Osteoblast (primary cell): Measurements from ENCODE around the gene AKR7A2. TPM values are rescaled to one million over a fixed set of nuclear protein-coding genes. Genes with fewer than 3 reads are reported as not detected.
A peak's percentile ranks its signal among the peaks of the same experiment; 100 is the strongest.

Experiments
- DNase-seq: peaks from one replicate; pipeline ENCODE4 v3.0.0; 2011; ENCODE audit warnings: low spot score, mixed read lengths; ENCODE audit not compliant: insufficient read length; ENCODE audit errors: missing footprints
- H2AFZ ChIP-seq: 2 replicates; pipeline ENCODE4 v1.6.0; 2011; ENCODE audit warnings: mild to moderate bottlenecking, low read length
- H3K27ac ChIP-seq: 2 replicates; pipeline ENCODE4 v1.5.1; 2011; ENCODE audit warnings: mild to moderate bottlenecking, low read depth, low read length, moderate library complexity
- H3K27me3 ChIP-seq: 2 replicates; pipeline ENCODE4 v1.6.0; 2012; ENCODE audit warnings: mild to moderate bottlenecking, control low read depth, inconsistent platforms, low read length, moderate library complexity; ENCODE audit not compliant: insufficient read depth
- H3K36me3 ChIP-seq: 2 replicates; pipeline ENCODE4 v1.5.1; 2011; ENCODE audit warnings: mild to moderate bottlenecking, low read length, control low read depth, moderate library complexity; ENCODE audit not compliant: insufficient read depth
- H3K4me1 ChIP-seq: 2 replicates; pipeline ENCODE4 v1.5.1; 2011; ENCODE audit warnings: mild to moderate bottlenecking, low read length, control low read depth, moderate library complexity; ENCODE audit not compliant: insufficient read depth
- H3K4me2 ChIP-seq: 2 replicates; pipeline ENCODE4 v1.6.0; 2011; ENCODE audit warnings: mild to moderate bottlenecking, low read length; ENCODE audit not compliant: insufficient read depth
- H3K4me3 ChIP-seq: fragments of 200-600 bp; sonication (generic); 3 replicates; pipeline ENCODE4 v1.5.1; 2012; ENCODE audit warnings: mild to moderate bottlenecking, low read length, inconsistent platforms; ENCODE audit not compliant: insufficient read depth
- H3K79me2 ChIP-seq: 2 replicates; pipeline ENCODE4 v1.6.0; 2012; ENCODE audit warnings: mild to moderate bottlenecking, low read length, control low read depth, inconsistent platforms; ENCODE audit not compliant: insufficient read depth
- H3K9me3 ChIP-seq: 2 replicates; pipeline ENCODE4 v1.5.1; 2011; ENCODE audit warnings: low read depth, low read length, control low read depth
- H4K20me1 ChIP-seq: 2 replicates; pipeline ENCODE4 v1.6.0; 2012; ENCODE audit warnings: mild to moderate bottlenecking, low read length, control low read depth; ENCODE audit not compliant: insufficient read depth
- CTCF ChIP-seq: IDR thresholded peaks from 2 replicates; pipeline ENCODE4 v1.5.1; 2011; ENCODE audit warnings: mild to moderate bottlenecking, low read depth, low read length, moderate library complexity; ENCODE audit errors: extremely low read depth
- total RNA-seq: library from RNA; depleted of rRNA; stranded (reverse); fragments of >200 nt; gene quantifications from 2 replicates; pipeline ENCODE4 v1.2.3, GENCODE V29; 2012

The AKR7A2 gene
- total RNA-seq, 1 donor: 66.2 TPM

GRCh38 chr1:19339214-19339861 lies 27.4 kb upstream of the AKR7A2 start:
- Histone ChIP-seq H3K4me2 (no peak overlapping the region), H3K36me3 (peaks cover 50% of the 10 kb centered on the region), H3K9me3 (no peaks in the 10 kb centered on the region), H3K27me3 (no peaks in the 10 kb centered on the region), H3K4me3 (no peak overlapping the region), H3K27ac (no peak overlapping the region), H4K20me1 (peaks cover 39% of the 10 kb centered on the region), H3K79me2 (no peaks in the 10 kb centered on the region), H3K4me1 (no peaks in the 10 kb centered on the region), H2AFZ (no peak overlapping the region)
- no peak for DNase-seq
- TF ChIP-seq CTCF: no peak

- no peaks in the 10 kb centered on the region for H3K9me3 ChIP-seq
- peaks cover 41% of the 10 kb centered on the region for H3K36me3 ChIP-seq
Measured at GRCh38 chr1:19338323-19338762, 26.4 kb upstream of the AKR7A2 start.

GRCh38 chr1:19337289-19337688 lies 25.3 kb upstream of the AKR7A2 start:
- Histone ChIP-seq H3K27ac (no peak overlapping the region), H3K4me3 (no peak overlapping the region), H2AFZ (no peak overlapping the region), H3K27me3 (no peaks in the 10 kb centered on the region), H3K4me2 (no peak overlapping the region), H3K4me1 (peaks cover 3% of the 10 kb centered on the region), H3K79me2 (no peaks in the 10 kb centered on the region), H3K36me3 (peaks cover 31% of the 10 kb centered on the region), H3K9me3 (no peaks in the 10 kb centered on the region), H4K20me1 (peaks cover 41% of the 10 kb centered on the region)
- no peak for DNase-seq
- no peak for TF ChIP-seq CTCF

More at GRCh38 chr1:19338323-19338762, 26.4 kb upstream of the AKR7A2 start:
- Histone ChIP-seq H3K4me1 (peaks cover 3% of the 10 kb centered on the region), H3K4me3 (no peak overlapping the region), H4K20me1 (peaks cover 41% of the 10 kb centered on the region), H3K27me3 (no peaks in the 10 kb centered on the region), H3K27ac (no peak overlapping the region), H2AFZ (no peak overlapping the region), H3K79me2 (no peaks in the 10 kb centered on the region), H3K4me2 (no peak overlapping the region)
- no peak for TF ChIP-seq CTCF
- DNase-seq: no peak

GRCh38 chr1:19336543-19336942 lies 24.6 kb upstream of the AKR7A2 start:
- H3K79me2 ChIP-seq: no peaks in the 10 kb centered on the region
- no peak for TF ChIP-seq CTCF
- H3K36me3 ChIP-seq: peaks cover 26% of the 10 kb centered on the region
- no peak overlapping the region for H3K4me2 ChIP-seq
- no peaks in the 10 kb centered on the region for H3K27me3 ChIP-seq
- H3K4me1 ChIP-seq: peaks cover 3% of the 10 kb centered on the region
- H4K20me1 ChIP-seq: peaks cover 38% of the 10 kb centered on the region
- H3K27ac ChIP-seq: no peak overlapping the region
- no peaks in the 10 kb centered on the region for H3K9me3 ChIP-seq
- DNase-seq: peak; percentile 89
- H3K4me3 ChIP-seq: no peak overlapping the region
- H2AFZ ChIP-seq: no peak overlapping the region
